GM21515 (cell line): ENCODE data around the gene SMS.
A peak's percentile ranks its signal among the peaks of the same experiment; 100 is the strongest.

Experiments used
- ATAC-seq: cut with Tn5 transposase; IDR thresholded peaks from one replicate; pipeline ENCODE4 v1.9.1; 2021; ENCODE audit not compliant: unreplicated experiment

The SMS gene

DNA sequence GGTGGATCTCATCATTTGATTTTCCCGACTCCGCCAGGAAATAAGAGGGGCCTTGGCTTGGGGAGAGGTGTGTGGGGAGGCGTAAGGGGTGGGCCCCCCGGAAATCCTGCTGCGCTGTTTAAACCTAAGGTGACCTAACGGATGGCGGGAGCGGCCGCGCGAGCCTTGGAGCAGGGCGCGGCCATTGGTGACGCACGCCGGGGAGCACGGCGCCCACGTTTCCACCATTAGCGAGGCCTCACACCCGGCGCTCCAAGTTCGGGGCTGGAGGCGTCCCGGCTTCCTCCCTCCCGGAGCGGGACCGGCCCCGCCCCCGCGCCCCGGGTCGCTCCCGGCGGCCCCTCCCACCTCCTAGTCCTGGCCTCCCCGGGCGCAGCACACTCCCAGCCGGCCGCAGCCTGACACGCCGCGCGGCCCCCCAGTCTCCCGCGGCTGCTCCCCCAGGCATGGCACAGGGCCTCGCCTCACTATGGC, at the start of gene SMS:
TSS of gene SMS (plus strand) at position 354 of the 474 bp plus-strand sequence. CDS start at position 470, 116 bp downstream.
- ATAC-seq, result peak; percentile 70

DNA sequence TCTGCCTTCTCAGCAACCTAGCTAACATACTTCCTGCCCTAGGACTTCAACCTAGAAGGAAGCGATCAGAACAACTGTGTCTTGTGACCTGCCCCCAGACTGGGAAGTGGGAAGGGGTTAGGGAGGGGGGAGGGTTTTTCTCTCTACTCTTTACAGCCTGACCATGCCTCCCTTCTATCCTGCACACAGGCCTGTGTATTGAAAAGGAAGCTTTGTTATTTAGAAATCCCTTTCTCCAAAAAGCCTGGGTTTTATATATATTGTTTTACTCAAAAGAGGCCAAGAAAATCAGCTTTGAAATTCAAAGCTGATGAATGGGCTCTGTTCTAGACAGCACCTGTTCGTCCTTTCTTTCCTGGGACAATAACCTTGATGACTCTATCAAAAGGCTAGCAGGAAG, 35.2 kb upstream of the SMS start:
- no peak for ATAC-seq

DNA sequence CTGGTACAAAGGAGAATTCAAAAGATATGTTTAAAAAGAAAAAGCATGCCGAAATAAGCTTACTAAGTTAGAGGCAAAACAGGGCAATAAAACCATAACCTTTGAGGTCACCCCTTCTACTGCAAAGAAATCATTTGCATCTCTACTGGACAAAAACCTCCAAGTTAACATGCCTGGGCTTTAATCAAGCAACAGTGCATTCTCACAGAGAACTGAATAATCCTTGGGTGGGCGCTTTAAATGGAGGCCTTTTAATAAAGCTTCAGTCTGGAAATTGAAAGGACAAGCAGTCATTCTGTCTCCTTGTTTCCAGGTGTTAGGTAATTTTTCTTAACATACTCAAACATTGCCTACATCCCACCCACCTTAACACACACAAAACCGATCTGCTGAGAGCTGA, 34.6 kb upstream of the SMS start:
- no peak for ATAC-seq

DNA sequence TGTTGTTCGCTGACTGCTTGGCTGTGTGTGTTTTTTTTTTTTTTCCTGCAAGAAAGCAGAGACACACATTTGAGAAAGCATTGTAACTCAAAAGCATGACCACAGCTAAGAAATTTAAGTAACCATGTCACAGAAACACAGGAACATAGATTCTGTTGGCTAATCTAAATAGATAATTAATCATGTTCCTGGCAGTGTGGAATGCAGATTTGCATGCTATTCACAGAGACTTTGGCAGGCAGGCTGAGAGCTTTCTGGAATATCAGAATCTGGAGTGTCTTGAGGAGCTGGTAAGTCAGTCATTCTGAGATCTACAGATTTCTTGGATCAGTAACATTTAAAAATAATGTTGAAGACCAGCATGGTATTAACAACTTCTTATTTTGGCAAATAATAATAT, 33.2 kb upstream of the SMS start:
- ATAC-seq, result no peak

DNA sequence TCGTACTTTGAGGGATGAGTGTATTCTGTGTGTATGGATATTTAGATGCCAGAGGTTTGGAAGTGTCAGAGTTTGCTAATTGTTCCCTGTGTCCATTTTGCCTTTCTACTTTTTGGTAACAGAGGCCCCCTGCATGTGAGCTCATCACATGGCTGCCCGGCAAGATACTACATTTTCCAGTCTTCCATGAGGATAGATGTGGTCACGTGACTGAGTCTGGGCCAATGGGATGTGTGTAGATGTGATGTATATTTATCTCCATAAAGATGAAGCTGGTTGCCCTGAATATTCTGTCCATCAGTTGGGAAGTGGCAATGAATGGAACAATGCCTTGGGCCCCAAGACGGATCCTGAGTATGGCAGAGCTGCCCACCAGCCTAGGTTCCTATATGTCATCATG, 29.0 kb upstream of the SMS start:
- no peak for ATAC-seq

DNA sequence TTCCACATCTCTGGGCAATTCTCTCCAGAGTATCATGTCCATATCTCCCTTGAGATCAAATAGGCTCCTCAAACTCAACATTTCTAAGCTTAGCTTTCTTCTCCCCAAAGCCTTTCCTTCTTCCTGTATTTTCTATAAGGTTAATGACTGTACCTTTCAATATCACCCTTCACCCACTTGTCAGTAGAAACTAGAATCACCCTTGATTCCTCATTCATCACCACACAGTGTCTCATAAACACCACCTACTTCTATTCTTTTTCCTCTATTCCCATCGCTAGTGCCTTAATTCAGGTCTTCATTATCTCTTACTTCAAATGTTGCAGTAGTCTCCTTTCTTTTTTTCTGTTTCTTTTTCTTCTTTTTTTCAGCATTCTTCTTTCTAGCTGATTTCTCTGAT, 28.3 kb upstream of the SMS start:
- no peak for ATAC-seq

DNA sequence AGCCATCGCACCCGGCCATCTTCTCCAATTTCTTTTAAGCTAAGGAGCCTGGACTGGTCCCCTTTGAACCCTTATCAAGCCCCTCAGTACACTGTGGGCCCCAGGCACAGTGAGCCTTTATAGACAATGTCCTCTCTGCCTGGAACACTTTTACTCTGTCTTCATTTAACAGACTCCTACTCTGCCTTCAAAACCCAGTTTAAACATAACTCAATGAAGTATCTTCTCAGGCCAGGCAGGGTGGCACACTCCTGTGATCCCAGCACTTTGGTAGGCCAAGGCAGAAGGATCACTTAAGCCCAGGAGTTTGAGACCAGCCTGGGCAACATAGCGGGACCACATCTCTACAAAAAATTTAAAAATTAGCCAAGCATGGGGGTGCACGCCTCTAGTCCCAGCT, 27.5 kb upstream of the SMS start:
- no peak for ATAC-seq

DNA sequence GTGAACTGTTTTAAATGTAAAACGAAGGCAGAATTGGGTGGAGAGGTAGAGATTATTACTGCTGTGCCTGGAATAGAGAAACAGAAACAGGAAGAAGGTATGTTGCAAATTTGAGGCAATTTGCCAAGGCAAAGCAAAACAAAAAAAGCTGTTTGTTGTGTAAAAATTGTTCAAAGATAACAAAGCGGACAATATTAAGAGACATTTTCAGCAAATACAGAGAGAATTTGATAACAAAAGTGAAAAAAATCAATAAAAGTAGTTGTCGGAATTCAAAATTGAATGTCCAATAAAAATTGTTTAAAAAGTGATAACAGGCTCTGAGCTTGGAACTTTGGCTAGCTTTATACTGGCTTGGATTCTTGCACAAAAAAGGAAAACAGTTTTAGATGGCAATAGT, 14.4 kb upstream of the SMS start:
- ATAC-seq, result peak; percentile 56

DNA sequence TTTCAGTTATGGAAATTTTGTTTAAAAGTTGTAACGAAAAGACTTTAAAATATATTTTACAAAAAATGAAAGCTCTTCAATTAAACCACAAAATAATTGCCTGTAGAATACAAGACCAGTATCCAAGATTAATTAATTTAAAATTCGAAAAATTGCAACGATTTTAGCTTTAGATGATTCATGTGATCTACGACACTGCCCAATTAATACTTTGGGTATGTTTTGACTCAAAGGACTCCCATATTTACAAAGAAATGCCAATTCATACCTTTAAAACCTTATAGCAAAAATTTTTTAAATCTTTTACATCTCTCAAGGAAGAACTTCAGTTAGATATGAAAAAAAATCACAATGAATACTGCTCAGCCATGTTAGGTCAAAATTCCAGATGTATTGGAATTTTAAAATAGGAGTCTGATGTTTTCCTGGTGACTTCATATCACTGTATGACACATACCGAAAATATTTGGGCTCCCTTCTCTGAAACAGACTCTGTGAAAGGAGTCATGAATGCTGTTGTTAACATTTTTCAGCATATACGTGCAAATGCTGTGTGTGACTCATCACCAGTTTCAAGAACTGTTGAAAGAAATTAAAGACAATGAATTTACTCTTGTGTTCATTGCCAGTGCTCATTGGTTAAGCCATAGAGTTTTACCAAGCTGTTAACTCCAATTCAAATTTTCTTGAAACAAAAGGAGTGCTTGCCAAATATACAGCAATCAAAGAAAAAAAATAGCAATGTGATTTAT, 13.8 kb upstream of the SMS start:
- ATAC-seq, result peak; percentile 94

DNA sequence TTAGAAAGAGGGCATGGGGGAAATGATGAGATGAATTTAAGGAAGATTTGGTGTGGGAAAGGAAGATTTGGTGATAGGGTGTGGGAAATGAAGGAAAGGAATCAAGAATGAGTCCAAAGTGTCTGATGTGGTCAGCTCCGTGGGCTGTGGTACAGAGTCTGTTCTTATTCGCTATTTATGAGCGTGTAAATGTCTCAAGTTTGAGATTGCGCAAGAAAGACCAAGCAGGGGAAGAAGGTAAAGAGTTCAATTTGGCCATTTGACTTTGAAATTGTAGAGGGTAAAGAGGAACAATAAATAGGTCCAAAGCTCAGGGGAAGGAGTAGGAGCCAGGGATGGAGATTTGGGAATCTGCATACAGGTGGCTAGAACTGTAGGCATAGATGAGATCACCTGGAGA, 11.3 kb upstream of the SMS start:
- no peak for ATAC-seq

DNA sequence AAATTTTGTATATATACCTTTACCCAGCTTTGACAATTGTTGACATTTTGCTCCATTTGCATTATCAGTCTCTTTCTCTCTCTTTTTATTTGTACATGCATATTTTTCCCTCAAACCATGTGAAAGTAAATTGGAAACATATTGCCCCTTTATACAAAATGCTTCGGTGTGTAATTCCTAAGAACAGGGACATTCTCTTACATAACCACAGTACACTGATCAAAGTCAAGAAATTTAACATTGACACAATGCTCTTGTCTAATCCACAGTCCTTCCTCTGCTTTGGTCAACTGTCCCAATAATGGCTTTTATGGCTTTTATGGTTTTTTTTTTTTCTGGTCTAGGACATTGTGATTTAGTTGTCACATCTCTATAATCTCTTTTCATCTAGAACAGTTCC, 9.5 kb upstream of the SMS start:
- ATAC-seq, result no peak

DNA sequence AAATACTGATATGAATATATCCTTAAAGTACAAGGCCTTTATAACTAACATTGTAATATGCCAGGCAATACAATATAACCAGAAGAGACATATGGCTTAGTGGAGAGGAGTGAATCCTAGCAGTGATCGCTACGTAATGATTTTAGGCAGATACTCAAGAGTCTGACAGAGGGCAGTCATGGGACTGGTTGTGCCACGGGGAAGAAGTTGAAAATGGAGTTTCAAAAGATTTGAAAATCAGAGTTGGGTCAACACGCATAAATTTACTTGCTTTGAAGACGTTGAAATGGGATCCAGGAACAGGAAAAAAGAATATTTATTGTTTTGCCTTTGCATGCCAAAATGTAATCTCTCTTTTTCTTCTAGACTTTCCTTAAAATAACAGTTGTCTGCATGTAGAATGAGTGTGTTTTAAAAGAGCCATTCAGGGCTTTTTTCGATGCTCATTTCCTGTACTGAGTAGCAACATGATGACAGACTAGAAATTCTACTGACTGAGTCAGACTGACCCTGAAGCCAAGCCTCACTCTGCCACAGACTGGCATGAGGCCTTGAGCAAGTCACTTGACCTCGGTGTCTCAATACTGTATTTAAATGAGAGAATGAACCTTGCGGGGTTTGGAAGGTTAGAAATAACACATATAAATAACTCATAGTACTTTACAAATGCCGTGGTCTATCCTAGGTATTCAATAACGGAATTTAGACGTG, 8.1 kb upstream of the SMS start:
- ATAC-seq, result no peak

DNA sequence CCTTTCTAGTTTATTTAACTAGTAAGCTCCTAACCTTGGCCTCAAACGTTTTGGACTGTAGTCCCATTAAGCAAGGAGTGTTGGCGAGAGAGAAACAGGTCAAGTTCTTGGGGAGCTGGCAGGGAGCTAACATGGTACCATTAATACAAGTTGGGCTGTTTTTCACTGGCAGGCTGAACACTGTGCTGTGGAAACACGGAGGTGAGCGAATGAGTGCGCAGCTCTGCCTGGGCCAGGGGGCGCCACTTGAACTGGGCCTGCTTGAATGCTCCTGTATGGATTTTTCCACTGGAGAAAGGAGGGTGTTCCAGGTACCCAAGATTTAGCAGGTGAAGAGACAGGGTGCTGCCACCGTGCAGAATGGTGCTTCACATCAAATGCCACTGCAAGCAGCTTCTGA, 7.4 kb upstream of the SMS start:
- ATAC-seq, result no peak

DNA sequence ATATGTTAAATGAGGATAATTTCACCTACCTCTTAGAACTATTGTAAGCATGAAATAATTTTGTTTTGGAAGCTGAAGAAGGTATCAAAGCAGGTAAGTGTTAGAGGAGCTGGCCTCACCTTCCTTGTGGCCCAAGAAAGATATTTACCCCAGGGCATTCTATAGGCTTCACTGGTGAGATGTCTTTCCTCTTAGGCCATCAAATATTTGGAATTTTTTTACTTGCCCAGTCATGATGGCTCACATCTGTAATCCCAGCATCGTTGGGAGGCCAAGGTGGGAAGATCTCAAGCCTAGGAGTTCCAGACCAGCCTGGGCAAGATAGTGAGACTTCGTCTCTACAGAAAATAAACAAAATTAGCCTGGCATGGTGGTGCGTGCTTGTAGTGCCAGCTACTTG, 6.1 kb upstream of the SMS start:
- no peak for ATAC-seq

DNA sequence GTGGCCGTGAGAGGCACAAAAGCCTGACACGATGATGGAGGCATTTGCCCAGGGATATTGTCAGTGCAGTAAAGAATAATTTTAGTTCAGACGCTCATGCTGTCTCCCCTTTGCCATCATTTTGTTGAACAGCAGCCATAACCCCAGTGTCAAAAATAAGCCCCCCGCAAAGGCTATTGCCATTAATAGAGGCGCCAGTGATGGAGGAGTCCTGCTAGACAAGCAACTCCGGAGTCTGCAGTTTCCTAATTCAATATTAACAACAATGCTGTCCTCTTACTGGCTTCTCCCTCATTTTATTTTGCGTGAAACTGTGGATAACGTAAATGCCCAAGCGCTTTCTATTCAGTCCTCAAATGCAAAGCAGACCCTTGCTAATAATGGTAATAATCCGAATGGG, 603 bp upstream of the SMS start:
- ATAC-seq, result no peak

DNA sequence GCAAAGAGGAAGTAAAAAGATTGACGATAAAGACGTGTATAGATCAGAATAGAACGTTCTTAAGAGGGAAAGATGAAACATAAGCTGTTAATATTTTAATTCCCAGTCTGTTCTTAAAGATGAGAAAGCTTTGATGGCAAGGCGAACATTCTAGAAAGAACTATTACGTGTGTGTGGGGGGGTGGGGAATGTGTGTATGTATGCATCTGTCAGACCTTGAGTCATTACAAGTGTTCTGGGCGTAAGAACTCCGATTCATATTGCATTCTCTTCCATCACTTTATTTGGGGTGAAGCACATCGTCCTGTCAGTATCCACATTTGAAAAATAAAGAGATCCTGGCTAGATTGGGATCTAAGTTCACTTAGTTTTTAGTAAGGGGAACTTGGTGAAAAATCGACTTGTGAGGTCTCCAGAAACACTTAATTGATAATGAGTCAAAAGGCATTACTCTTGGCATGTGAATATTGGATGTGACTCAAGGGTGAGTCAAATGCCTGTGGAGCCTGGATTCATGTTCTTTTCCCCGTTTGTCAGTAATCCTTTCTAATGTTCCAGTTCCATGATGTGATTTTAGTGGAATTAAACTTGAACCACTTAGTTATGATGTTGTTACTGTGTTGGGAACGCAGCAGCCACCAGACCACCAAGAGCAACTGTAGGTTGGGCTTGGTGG, 3.1 kb downstream of the SMS start:
- ATAC-seq, result no peak

DNA sequence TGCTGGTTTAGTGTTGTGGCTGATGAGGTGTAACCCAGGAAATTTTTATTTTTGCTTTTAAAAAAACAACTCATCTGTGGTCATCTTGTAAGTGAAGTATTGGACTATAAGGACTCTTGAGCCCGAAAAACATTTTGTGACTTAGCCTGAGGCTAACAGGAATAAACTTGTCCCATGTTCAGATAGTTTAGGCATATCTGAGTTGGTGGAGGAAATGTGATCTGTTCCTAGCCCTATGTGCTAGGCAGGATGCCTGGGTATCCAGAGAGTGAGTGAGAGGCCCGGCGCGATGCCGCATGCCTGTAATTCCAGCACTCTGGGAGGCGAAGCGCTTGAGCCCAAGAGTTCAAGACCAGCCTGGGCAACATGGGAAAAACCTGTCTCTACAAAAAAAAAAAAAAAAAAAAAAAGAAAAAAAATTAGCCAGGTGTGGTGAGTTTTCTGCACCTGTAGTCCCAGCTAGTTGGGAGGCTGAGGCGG, 3.7 kb downstream of the SMS start:
- no peak for ATAC-seq

DNA sequence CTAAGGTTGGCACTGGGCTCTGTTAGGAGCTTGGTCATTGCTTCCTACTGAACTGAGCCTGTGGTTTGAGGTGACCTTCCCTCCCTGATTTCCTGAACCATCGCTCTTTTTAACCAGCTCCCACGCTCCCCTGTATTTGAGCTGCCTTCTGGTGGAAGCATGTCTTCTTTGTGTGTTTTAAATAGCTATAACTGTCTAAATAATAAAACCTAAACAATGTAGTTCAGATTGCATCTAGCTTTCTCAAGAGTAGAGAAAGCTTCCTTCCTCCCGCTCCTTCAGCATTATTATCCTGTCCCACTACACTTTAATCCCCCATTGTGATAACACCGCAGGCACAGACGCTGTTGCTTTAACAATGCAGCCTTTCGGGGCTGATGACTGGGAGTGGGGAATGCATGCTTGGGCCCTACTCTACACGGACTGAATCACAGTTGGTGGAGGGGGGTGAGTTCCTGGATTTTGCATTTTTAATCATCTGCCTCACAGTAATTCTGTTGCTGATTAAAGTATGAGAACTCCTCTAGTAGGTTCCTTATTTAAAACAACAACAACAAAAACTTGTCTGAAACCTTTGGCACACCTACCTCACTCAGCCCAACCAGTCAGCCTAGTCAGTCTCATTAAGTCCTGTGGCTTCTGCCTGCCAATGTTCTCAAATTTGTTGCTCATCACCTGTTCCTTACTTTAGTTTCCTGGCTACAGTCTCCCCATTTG, 6.6 kb downstream of the SMS start:
- no peak for ATAC-seq

DNA sequence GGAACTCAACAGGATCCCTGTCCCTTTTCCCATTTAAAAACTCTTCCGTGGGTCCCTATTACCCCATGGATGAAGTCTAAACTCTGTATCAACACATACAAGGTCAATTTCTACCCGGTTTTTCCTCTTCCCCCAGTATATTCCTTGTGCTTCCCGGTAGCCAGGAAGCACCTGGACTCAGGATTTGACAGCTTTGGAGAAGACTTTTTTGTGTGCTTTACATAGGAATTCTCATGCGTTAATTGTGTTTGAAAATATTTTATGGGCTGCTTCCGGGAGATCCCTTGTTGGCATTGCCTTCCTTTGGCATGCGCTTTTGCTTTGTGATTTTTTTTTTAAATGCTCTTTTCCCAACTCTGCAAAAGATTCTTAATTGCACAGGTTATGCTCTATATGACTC, 7.2 kb downstream of the SMS start:
- ATAC-seq, result no peak

DNA sequence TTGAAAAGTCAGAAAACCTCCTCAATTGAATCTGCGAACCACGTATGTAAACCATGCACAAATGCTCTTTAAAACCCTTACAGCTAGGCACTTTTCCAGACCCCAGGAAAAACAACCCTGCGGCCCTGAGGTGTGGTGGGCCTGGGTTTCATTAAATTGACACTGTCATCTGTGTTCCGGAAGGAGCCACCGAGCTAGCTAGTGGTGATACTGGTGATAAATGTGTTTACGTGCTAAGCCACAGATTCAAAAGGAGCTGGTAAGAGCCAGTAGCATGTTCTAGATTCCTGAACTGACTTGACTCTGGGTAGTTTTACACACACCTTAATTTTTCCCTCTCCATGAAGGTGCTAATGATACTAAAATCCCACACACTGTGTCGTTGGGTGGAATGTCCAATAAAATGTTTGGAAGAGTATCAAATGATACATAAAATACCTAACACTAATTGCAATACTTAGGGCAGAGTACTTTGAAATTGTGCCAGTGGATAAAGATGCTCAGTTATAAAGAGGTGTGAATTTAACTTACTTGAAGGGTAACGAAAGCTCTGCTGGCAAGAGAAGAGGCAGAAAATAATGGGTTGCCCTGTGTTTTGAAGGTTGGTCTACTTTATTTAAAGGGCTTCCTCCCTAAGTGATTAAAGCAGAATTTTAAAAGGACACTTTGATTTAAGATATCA, 8.5 kb downstream of the SMS start:
- no peak for ATAC-seq

DNA sequence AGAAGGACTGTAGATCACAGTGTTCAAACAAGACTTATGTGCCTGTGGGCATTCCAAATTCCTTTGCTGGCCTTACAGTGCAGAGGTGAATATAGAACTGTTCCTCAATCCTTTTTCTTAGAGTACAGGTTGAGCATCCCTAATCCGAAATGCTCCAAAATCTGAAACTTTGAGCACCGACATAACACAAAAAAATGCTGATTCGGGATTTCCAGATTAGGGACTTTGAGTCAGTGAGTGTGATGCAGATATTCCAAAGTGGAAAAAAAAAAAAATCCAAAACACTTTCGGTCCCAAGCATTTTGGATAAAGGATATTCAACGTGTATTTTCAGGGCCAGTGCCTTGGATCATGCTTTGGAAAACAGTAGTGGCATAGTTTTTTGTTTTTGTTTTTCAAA, 9.2 kb downstream of the SMS start:
- no peak for ATAC-seq
